DND-41 (cell line): Measurements from ENCODE around the gene MPI.

Source experiments
- ATAC-seq: fragments of 200-7000 bp; cut with Tn5 transposase; 3 replicates; pipeline ENCODE4 v1.9.1; 2021; ENCODE audit warnings: low read depth; ENCODE audit not compliant: insufficient read depth
- DNase-seq: peaks from one replicate; pipeline ENCODE4 v3.0.0-alpha.2; 2020
- H2AFZ ChIP-seq: 2 replicates; pipeline ENCODE4 v1.6.0; 2012; ENCODE audit warnings: low read depth, low read length
- H3K27ac ChIP-seq: 2 replicates; pipeline ENCODE4 v1.5.1; 2012; ENCODE audit warnings: low read length, inconsistent platforms
- H3K27me3 ChIP-seq: fragments of 200-600 bp; sonication (generic); 2 replicates; pipeline ENCODE4 v1.6.0; 2012; ENCODE audit warnings: low read length, mild to moderate bottlenecking, inconsistent platforms; ENCODE audit not compliant: insufficient read depth, poor library complexity
- H3K36me3 ChIP-seq: 2 replicates; pipeline ENCODE4 v1.5.1; 2012; ENCODE audit warnings: low read length, inconsistent platforms; ENCODE audit not compliant: insufficient read depth
- H3K4me1 ChIP-seq: 2 replicates; pipeline ENCODE4 v1.5.1; 2012; ENCODE audit warnings: mild to moderate bottlenecking, low read length; ENCODE audit not compliant: insufficient read depth
- H3K4me2 ChIP-seq: 2 replicates; pipeline ENCODE4 v1.6.0; 2012; ENCODE audit warnings: mild to moderate bottlenecking, moderate library complexity, low read length, inconsistent platforms; ENCODE audit not compliant: insufficient read depth
- H3K4me3 ChIP-seq, 2 experiments: fragments of 200-600 bp in 1 of 2; shearing (Covaris generic) in 1 of 2; 2 replicates each; pipeline ENCODE4 v1.5.1; 2012 to 2016; ENCODE audit warnings: inconsistent platforms in 2 of 2, low read length in 2 of 2, mild to moderate bottlenecking in 2 of 2, low read depth in 1 of 2, moderate library complexity in 1 of 2
- H3K79me2 ChIP-seq: 2 replicates; pipeline ENCODE4 v1.6.0; 2012; ENCODE audit warnings: low read length, inconsistent platforms; ENCODE audit not compliant: insufficient read depth
- H3K9ac ChIP-seq: 2 replicates; pipeline ENCODE4 v1.6.0; 2012; ENCODE audit warnings: low read depth, mild to moderate bottlenecking, inconsistent platforms, low read length, moderate library complexity
- H3K9me3 ChIP-seq: 2 replicates; pipeline ENCODE4 v1.5.1; 2012; ENCODE audit warnings: low read length, moderate library complexity, mild to moderate bottlenecking, inconsistent platforms; ENCODE audit not compliant: insufficient read depth, severe bottlenecking
- H4K20me1 ChIP-seq: 2 replicates; pipeline ENCODE4 v1.6.0; 2012; ENCODE audit warnings: low read length; ENCODE audit not compliant: insufficient read depth
- EZH2 ChIP-seq: IDR thresholded peaks from 3 replicates; pipeline ENCODE4 v1.6.1; 2012; ENCODE audit warnings: borderline replicate concordance, low read depth, mild to moderate bottlenecking, moderate library complexity, low read length, inconsistent platforms; ENCODE audit not compliant: severe bottlenecking
- TF ChIP-seq, protein P1 (sequence below): IDR thresholded peaks from 2 replicates; pipeline ENCODE4 v1.5.1; 2012; ENCODE audit warnings: borderline replicate concordance, low read length, moderate library complexity, mild to moderate bottlenecking; ENCODE audit not compliant: poor library complexity, severe bottlenecking; ENCODE audit errors: extremely low read depth

MPI gene, protein sequence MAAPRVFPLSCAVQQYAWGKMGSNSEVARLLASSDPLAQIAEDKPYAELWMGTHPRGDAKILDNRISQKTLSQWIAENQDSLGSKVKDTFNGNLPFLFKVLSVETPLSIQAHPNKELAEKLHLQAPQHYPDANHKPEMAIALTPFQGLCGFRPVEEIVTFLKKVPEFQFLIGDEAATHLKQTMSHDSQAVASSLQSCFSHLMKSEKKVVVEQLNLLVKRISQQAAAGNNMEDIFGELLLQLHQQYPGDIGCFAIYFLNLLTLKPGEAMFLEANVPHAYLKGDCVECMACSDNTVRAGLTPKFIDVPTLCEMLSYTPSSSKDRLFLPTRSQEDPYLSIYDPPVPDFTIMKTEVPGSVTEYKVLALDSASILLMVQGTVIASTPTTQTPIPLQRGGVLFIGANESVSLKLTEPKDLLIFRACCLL

DNA sequence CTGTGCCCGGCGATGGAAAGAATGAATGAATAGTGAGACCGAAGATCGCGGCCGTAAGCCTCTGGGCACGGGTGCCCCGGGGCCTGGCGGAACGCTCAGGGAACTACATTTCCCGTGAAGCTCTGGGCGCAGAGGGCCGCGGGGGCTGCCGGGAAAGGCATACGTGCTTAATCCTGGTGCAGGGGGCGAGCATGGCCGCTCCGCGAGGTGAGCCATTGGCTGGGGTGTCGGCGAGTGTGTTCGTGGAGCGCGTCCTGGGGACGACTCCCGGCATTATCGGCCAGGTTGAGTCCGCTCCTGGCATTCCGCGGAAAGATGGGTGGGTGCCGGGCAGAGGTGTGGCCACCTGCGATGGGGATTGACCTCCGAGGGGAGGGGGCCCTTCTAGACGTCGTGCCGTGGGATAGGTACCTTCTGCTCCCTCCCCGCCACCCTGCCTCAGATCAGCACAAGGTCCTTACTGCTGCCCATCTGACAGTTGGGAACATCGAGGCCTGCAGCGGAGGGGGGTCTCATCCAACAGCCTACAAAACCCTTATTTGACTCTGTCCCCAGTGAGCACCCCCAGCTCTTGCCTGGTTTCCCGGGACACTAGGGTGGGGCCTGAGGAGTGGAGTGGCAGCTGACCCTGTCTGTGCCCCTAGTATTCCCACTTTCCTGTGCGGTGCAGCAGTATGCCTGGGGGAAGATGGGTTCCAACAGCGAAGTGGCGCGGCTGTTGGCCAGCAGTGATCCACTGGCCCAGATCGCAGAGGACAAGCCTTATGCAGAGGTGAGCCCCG is at the start of gene MPI:
TSS of gene MPI (plus strand) at position 160 of the 782 bp plus-strand sequence. CDS start at position 192, 32 bp downstream.
- ATAC-seq = peak; percentile 99
- Histone ChIP-seq H3K4me1 (peaks cover 30% of the 10 kb centered on the region), H3K27ac (peak within 1 kb of the TSS; percentile 85), H3K36me3 (peaks cover 25% of the 10 kb centered on the region), H3K27me3 (no peaks in the 10 kb centered on the region), H2AFZ (peak within 1 kb of the TSS; percentile 94), H3K4me3 (peak within 1 kb of the TSS; percentile 83 to 98), H3K79me2 (peaks cover 12% of the 10 kb centered on the region), H3K4me2 (peak within 1 kb of the TSS; percentile 88), H4K20me1 (no peaks in the 10 kb centered on the region), H3K9ac (peak within 1 kb of the TSS; percentile 90), H3K9me3 (no peaks in the 10 kb centered on the region)
- TF ChIP-seq, protein P1, sequence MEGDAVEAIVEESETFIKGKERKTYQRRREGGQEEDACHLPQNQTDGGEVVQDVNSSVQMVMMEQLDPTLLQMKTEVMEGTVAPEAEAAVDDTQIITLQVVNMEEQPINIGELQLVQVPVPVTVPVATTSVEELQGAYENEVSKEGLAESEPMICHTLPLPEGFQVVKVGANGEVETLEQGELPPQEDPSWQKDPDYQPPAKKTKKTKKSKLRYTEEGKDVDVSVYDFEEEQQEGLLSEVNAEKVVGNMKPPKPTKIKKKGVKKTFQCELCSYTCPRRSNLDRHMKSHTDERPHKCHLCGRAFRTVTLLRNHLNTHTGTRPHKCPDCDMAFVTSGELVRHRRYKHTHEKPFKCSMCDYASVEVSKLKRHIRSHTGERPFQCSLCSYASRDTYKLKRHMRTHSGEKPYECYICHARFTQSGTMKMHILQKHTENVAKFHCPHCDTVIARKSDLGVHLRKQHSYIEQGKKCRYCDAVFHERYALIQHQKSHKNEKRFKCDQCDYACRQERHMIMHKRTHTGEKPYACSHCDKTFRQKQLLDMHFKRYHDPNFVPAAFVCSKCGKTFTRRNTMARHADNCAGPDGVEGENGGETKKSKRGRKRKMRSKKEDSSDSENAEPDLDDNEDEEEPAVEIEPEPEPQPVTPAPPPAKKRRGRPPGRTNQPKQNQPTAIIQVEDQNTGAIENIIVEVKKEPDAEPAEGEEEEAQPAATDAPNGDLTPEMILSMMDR = no peak
- TF ChIP-seq EZH2 = no peak
- peak; percentile 83 for DNase-seq

GRCh38 chr15:74840851-74841775 is 48.7 kb upstream of the MPI start:
- Histone ChIP-seq H2AFZ (no peak overlapping the region), H3K4me1 (peaks cover 36% of the 10 kb centered on the region), H3K27ac (no peak overlapping the region; the same call in 1 of the 2 replicates), H3K27me3 (no peaks in the 10 kb centered on the region), H3K9me3 (no peaks in the 10 kb centered on the region), H3K4me3 (peak overlapping the region in 1 of 2 experiments; percentile 69; a peak in 1 of 4 replicates), H3K9ac (peak overlapping the region; percentile 91), H3K36me3 (peaks cover 49% of the 10 kb centered on the region), H3K4me2 (peak overlapping the region; percentile 69), H4K20me1 (peaks cover 3% of the 10 kb centered on the region; the same call in 1 of the 2 replicates), H3K79me2 (peaks cover 15% of the 10 kb centered on the region)
- no peak for TF ChIP-seq EZH2
- TF ChIP-seq, protein P1 = no peak
- DNase-seq (no peak), ATAC-seq (no peak)

- Histone ChIP-seq H3K36me3 (peaks cover 43% of the 10 kb centered on the region), H3K79me2 (peaks cover 15% of the 10 kb centered on the region), H3K27ac (no peak overlapping the region; the same call in 1 of the 2 replicates), H3K4me3 (peak overlapping the region; percentile 30 to 69; a peak in 3 of 4 replicates), H4K20me1 (peaks cover 3% of the 10 kb centered on the region; the same call in 1 of the 2 replicates), H3K9ac (peak overlapping the region; percentile 91), H2AFZ (peak overlapping the region; percentile 71; the same call in 1 of the 2 replicates), H3K4me2 (peak overlapping the region; percentile 69), H3K9me3 (no peaks in the 10 kb centered on the region), H3K4me1 (peaks cover 36% of the 10 kb centered on the region), H3K27me3 (no peaks in the 10 kb centered on the region)
- ATAC-seq (no peak), DNase-seq (no peak)
- TF ChIP-seq EZH2 = no peak
- TF ChIP-seq, protein P1 = no peak
Measured at GRCh38 chr15:74841891-74842373, 47.9 kb upstream of the MPI start.
